Activated CD4-positive, CD25-positive, alpha-beta regulatory T cell treated with anti-CD3 and anti-CD28 coated beads, Interleukin-2, amount 50 U/mL, for 72 hours (primary cell): ENCODE data around the gene MRC2.

Experiments used
- DNase-seq: peaks from one replicate; pipeline ENCODE4 v3.0.0; 2021

The MRC2 gene

DNA sequence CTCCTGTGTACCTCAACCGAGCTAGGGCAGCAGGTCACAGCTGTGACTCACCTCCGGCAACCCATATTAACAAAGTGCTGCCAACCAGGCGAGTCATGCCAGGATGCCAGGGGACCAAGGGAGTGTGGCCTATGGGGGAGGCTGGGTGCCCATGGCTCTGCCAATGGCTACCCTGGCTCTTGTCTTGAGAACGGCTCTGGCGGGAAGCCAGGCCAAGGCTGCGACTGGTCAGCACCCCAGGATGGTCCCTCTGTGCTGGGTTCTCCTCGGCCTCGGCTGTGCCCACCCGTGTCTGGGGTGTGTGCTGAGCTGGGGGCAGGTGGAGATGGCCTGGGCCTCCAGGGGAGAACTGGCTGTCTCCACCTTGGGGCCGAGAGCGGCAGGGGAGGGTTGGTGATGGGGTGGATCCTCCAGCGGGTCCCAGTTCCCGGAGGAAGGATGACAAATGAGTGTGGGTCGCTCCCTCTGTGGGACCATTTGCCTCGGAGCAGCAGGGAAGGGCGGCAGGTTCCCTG, 75.8 kb downstream of the MRC2 start:
- DNase-seq, result no peak

- peak; percentile 76 for DNase-seq
Observed at GRCh38 chr17:62703776-62704380, 76.4 kb downstream of the MRC2 start.

GRCh38 chr17:62704381-62704971, 77.0 kb downstream of the MRC2 start:
- DNase-seq, result no peak

DNA sequence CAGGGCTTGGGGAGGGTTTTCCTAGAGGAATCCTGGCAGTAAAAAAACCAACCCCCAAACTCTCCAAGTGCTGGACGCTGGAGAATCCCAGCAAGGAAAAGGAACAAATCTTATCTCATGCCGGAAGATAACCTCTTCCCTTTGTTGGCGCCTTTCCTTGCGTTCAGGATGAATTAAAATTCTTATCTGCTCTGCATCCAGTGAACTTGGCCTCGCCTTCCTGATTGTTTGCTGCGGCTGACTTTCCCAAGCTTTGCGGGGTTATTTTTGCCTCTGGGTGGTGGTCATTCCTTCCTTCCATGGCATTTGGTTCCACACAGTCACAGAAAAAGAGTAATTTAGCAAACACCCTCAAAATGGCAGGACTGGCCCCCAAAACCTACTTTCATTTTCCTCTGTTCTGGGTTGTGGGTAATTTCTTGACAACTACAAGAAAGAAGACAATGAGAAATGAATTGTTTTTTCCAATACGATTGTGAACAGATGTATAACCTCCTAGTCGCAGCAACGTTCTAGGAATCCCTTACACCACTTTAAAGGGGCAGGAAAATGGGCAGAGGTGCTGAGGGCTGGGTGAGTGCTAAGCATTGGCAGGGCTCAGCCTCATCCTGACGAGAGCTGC, 77.8 kb downstream of the MRC2 start:
- no peak for DNase-seq

DNA sequence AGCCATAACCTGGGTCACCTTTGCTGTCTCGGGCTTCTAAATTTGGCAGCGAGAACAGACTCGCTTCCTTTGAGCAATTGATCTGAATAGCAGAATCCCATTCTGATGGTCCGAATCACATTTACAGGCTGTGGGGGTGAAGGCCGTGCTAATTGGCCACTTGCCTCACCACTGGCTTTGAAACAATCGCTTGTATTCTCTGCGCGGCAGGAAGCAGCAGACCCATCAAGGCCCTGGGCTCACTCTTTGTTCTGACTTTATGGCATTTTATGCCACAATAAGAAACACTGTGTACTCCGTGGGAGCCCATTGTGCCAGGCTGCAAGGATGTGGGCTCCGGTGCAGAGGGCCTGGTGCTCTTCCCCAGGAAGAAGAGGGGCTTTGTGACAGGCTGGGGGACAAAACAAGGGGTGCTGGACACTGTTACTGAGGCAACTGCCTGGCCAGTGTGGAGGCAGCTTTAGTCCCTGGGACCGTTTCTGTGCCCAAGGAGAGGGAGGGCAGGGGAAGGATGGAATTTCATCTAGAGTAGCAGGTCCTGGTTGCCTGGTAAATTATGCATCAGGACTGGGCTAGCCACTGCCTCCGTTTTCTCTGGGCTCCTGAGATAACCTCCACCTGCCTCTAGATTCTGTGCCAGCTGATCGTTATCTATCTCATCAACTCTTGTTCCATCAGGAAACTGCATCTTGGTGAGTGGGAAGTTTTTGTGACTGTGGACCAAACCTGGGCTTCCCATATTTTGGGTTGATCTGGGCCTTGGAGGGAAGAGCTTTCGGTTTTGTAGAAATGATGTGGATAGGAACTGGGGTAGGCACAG, 78.5 kb downstream of the MRC2 start:
- DNase-seq, result no peak

- no peak for DNase-seq
Observed at GRCh38 chr17:62706598-62707424, 79.3 kb downstream of the MRC2 start.

- DNase-seq, result no peak
Observed at GRCh38 chr17:62707425-62707739, 79.9 kb downstream of the MRC2 start.

GRCh38 chr17:62708587-62708986, 81.1 kb downstream of the MRC2 start:
- DNase-seq, result no peak

- no peak for DNase-seq
Observed at GRCh38 chr17:62712171-62712581, 84.7 kb downstream of the MRC2 start.

GRCh38 chr17:62713086-62713881, 85.8 kb downstream of the MRC2 start:
- no peak for DNase-seq

- no peak for DNase-seq
Observed at GRCh38 chr17:62714016-62714777, 86.7 kb downstream of the MRC2 start.

DNA sequence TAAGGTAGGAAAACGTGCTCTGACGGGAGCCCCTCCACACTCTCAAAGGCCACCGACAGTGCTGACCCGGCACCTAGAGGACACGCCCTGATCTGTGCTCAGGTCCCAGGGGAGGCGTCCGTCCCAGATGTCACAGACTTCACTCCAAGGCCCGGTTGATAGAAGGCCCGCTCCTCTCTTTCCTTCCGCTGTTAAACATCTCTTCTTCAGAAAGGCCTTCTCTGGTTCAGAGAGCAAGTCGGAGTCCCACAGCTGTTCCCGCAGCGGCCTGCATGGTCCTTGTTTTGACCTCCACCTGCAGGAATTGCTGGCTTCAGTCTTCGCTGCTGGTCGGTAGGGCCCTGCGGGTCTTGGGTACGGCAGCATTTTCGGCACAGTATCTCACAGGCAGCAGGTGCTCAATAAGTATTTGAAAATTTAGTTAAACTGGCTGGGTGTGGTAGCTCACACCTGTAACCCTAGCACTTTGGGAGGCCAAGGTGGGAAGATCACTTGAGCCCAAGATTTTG, 88.5 kb downstream of the MRC2 start:
- no peak for DNase-seq

DNA sequence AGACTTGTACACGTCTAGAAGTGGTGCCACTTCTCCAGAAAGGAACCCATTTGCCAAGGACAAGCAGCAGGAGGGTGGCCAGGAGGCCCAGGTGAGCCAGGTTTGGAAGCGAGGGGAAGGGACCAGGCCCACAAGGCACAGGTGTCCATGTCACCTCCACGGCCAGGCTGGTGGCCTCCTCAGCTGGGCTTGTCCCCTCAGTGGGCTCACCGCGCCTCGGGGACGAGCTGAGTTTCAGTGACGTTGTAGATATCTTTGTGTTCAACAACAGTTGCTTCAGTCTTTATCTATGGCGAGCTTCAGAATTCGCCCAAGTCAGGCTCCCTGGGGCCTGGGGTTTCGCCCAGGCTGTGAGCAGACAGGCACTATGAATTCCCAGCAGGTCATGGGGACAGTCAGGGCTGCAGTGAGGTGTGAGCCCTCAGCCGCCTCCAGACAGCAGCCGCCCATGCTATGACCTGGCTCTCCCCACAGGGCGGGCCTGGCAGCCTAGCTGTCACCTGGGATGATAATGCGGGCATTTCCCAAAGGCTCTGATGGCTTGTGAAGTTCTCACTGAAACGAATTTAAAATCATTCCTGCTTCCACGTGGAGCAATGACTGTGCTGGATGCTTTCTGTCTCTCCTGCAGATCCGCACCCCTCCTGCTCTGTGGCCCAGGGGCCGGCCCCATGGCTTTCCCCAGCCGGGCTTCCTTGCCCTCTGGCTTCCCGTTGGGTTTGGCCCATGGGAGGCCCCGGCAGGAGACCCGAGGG, 89.5 kb downstream of the MRC2 start:
- no peak for DNase-seq

GRCh38 chr17:62717589-62717855, 90.1 kb downstream of the MRC2 start:
- no peak for DNase-seq

GRCh38 chr17:62717889-62718288, 90.4 kb downstream of the MRC2 start:
- DNase-seq, result no peak

DNA sequence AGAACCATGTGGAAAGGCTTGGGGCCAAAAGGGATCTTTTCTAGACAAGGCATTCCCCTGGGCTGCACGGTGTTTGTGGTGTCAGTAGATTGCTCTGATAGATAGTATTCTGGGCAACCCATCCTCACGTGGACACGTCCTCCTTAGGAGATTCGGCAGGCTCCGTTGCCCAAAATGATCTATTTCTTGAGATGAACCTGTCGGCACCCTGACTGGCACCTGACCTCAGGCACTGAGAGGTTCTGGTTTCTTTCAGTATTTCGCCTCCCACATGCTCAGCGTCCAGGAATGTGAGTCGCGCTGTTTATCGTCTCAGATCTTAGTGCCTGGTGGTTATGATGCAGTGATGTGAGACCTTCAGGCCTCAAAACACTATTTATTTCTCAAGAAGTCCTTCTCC, 91.0 kb downstream of the MRC2 start:
- no peak for DNase-seq

DNA sequence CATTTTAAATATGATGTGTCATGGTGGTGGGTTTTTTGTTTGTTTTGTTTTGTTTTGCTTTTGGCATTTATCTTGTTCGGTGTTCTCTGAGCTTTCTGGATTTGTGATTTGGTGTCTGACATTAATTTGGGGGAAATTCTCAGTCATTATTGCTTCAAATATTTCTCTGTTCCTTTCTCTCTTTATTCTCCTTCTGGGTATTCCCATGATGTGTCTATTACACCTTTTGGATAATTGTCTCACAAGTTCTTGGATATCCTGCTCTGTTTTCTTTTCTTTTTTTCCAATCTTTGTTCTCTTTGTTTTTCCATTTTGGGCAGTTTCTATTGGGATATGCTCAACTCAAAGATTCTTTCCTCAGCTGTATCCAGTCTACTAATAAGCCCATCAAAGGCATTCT, 92.1 kb downstream of the MRC2 start:
- DNase-seq, result no peak

GRCh38 chr17:62720126-62720850, 92.8 kb downstream of the MRC2 start:
- no peak for DNase-seq

DNA sequence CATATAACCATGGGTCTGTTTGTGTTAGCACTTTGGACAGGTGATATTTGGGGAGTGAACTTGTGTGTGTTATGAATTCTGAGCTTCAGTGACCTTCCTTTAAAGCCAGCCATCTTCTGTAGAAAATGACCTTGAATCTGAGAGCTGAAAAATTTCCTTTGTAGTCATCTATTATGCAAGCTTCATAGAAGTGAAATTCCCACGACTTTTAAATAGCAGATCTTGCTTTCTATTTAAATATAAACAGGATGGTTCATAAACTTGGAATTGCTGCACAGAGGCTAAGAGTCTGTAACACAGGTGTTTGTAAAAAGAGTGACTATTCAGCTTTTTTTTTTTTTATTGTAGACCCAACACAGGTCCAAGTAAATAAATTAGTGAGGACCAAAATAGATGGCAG, 95.2 kb downstream of the MRC2 start:
- DNase-seq, result no peak

DNA sequence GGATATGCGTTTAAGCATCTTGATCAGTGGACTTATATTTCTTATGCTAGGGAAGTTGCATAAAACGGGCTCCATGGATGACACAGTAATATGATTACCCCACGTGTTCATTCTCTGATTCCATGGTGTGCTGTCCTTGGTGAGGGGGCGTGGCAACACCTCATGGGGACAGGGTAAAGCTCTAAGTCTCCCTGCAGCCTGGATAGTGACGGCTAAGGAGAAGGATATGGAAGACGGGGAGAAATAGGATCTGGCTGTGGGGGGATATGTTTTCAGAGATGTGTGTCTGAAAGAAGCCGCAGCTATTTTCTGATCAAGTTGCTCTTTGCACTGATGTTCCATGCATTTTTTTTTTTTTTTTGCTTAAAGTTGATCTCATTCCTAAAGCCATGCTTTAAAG, 96.4 kb downstream of the MRC2 start:
- DNase-seq, result no peak
